Tracheal epithelial cell (primary cell): ENCODE results near the gene LRRC8B. TPM values are rescaled to one million over a fixed set of nuclear protein-coding genes. Genes with fewer than 3 reads are reported as not detected.

Experiments used
- total RNA-seq: library from RNA; depleted of rRNA; stranded (reverse); fragments of >200 nt; gene quantifications from 2 replicates; pipeline ENCODE4 v1.2.1, GENCODE V29; 2014

The LRRC8B gene
- 7.7 and 8.7 TPM in 2 replicates for total RNA-seq

GRCh38 chr1:89524369-89525168, at the start of gene LRRC8B:
Gene LRRC8B, plus strand, starts transcription at chr1:89524829. Its CDS starts 57,822 bp downstream, at chr1:89582651.

GRCh38 chr1:89632657-89633247, 108.1 kb downstream of the LRRC8B start, which contains the start of gene LRRC8C:
Gene LRRC8C, plus strand, starts transcription at chr1:89633120. Its CDS starts 53,354 bp downstream, at chr1:89686474.

Other genes with a start within 250 kb of the LRRC8B start
- 21.7 and 38.6 TPM in 2 replicates for gene GBP6, start 160.8 kb upstream of the LRRC8B start, total RNA-seq
- gene LRRC8C, start 108.3 kb downstream of the LRRC8B start, total RNA-seq: 6.0 and 7.5 TPM in 2 replicates